IPS-NIHi7 (cell line): ENCODE results near the gene STAB2.

Experiments
- DNase-seq: peaks from one replicate; pipeline ENCODE4 v3.0.0; 2012; ENCODE audit warnings: mixed read lengths; ENCODE audit errors: extremely low spot score

STAB2 gene, protein sequence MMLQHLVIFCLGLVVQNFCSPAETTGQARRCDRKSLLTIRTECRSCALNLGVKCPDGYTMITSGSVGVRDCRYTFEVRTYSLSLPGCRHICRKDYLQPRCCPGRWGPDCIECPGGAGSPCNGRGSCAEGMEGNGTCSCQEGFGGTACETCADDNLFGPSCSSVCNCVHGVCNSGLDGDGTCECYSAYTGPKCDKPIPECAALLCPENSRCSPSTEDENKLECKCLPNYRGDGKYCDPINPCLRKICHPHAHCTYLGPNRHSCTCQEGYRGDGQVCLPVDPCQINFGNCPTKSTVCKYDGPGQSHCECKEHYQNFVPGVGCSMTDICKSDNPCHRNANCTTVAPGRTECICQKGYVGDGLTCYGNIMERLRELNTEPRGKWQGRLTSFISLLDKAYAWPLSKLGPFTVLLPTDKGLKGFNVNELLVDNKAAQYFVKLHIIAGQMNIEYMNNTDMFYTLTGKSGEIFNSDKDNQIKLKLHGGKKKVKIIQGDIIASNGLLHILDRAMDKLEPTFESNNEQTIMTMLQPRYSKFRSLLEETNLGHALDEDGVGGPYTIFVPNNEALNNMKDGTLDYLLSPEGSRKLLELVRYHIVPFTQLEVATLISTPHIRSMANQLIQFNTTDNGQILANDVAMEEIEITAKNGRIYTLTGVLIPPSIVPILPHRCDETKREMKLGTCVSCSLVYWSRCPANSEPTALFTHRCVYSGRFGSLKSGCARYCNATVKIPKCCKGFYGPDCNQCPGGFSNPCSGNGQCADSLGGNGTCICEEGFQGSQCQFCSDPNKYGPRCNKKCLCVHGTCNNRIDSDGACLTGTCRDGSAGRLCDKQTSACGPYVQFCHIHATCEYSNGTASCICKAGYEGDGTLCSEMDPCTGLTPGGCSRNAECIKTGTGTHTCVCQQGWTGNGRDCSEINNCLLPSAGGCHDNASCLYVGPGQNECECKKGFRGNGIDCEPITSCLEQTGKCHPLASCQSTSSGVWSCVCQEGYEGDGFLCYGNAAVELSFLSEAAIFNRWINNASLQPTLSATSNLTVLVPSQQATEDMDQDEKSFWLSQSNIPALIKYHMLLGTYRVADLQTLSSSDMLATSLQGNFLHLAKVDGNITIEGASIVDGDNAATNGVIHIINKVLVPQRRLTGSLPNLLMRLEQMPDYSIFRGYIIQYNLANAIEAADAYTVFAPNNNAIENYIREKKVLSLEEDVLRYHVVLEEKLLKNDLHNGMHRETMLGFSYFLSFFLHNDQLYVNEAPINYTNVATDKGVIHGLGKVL (N-terminal part only)

GRCh38 chr12:103586791-103587370 is at the start of gene STAB2:
TSS of gene STAB2 (plus strand) at chr12:103587273. CDS start at chr12:103587477, 204 bp downstream.
- no peak for DNase-seq

DNA sequence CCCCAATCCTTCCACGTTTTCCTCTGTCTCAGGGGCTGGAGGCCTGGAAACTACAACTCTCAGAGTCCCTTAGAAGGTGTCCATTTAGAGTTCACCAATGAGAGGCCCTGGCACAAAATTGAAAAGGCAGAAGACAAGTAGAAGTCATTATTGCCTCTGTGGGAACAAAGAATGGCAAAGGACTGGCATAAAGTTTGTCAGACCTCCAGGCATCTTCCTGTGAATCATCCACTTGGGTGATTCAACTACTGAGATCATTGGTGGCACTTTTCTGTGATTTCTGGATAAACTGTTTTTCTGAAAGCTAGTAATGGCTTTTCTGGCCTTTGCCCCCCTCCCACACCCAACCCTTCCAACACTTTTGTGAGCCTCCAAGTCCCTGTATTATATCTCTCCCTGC is 48.7 kb upstream of the STAB2 start:
- no peak for DNase-seq

DNA sequence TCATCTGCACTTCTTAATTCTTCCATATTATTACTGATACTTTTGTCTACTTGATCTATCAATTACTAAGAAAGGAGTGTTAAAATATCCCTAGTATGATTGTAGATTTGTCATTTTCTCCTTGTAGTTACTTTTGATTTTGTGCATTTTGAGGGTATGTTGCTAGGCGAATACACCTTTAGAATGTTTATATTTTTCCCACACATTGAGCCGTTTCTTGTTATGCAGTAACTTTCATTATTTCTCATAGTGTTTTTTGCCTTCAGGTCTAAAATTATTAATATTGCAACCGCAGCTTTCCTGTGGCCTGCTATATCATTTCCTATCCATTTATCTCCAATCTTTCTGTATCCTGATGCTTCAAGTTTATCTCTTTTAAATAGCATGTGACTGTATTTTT is 46.8 kb upstream of the STAB2 start:
- no peak for DNase-seq

GRCh38 chr12:103542078-103542477 is 45.0 kb upstream of the STAB2 start:
- no peak for DNase-seq

DNA sequence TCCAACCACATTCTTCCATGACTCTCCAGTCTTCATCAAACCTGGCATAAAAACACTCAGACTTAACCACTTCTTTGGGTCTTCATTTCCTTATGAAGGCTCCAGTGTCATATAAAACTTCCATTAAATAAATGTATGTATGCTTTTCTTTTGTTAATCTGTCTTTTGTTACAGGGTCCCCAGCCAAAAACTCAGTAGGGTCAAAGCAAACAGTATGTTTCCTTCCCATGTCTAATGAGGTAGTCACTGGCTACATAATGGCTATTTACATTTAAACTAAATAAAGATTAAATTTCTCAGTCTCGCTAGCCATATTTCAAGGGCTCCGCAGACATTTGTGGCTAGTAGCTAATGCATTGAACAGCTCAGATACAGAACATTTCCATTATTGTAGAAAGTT is 40.1 kb upstream of the STAB2 start:
- DNase-seq = no peak

DNA sequence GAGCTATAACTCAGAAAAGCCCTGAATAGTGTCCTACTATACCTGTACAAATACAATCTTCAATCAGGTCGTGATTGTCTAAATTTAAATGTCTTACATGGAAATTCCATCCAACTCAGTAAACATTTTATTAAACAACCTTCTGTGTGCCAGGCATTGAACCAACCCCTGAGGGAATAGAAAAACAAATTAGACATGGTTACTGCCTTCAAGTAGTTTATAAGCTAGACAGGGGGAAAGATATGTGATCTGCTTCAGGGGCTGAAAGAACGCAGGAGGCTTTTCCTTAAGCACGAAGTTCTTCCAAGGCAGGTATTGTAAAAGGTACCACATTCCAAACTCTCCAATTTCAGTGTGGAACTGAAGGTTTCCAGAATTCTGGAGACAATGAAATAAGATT is 39.7 kb upstream of the STAB2 start:
- no peak for DNase-seq

DNA sequence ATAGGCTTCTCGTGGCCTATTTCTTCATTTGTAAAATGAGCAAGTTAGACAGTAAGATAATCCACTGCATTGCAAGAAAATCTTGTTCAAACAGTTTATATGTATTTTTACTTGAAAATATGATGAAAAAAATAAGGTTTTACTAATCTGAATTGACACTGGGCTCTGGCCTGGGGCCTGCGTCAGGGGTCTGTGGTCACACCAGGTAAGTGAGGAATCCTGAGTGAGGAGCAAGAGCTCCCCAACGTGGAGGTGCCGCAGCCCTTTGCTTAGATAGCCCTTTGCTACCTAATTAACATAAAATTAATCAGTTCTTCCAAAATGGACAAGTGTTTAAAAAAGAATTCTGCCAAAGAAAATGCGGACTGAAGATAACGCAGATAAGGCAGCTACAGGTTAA is 39.1 kb upstream of the STAB2 start:
- no peak for DNase-seq

- peak; percentile 72 for DNase-seq
Measured at GRCh38 chr12:103548622-103549601, 38.2 kb upstream of the STAB2 start.

DNA sequence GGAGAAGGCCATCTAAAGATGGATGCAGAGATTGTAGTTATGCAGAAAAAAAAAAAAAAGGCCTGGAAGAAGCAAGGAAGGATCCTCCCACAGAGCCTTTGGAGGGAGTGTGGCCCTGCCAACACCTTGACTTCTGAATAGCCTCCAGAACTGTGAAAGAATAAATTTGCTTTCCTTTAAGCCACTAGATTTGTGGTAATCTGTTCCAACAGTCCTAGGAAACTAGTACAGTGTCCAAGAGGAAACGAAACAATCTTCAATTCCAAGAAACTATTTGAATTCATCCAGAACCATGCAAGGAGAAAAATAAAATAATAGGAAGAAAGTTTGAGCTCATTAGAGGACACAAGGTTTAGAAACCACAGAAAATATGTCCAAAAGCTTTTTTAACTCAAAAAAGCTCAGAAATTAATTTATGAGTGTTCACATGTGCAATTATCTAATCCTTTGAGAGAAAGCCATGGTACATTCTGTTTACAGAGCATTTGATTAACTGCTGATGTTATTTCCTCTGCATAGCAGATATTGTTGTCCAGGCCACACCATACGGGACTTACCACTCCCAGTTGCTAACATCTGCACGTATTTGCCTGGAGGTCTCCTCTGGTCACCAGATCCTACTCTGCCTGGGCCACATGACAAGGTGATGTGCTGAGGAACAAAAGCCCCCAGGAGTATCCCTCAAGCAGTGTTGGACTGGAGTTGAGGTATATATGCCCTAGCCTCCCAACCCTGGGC is 30.0 kb upstream of the STAB2 start:
- DNase-seq = no peak

DNA sequence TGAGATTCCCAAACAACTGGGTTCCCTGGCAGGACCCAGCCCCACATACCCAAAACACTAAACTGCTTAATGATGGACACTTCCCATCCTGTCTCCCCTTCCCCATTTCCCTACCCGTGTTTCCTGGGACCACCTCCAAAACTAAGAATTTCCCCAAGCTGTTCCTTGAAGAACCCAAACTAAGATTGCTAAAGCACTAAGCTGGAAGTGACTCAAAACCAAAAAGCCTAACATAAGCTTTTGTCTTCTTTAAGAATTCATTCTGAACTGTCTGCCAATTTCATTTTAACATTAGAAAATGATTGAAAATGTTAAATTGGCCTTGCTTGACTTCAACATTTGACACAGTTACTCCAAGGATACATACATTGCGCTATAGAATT is 29.5 kb upstream of the STAB2 start:
- DNase-seq = no peak

DNA sequence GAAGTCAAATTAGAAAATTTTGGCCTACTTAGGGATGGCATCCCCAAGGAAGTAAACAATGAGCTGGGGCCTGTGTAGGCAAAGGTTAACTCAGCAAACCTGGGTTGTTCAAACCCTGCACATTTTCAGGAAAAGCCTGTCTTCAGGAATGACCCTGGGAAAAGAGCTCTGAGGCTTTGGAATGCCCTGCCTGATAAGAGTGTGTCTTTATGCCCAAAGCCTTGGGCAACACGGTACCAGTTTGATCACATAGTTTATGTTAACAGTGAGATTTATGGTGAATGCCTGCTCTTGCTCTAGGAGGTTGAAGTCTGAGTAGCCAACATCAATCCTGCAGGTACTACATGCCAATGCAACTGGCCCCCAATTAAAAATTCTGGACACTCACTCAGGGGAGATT is 28.2 kb upstream of the STAB2 start:
- DNase-seq = no peak

DNA sequence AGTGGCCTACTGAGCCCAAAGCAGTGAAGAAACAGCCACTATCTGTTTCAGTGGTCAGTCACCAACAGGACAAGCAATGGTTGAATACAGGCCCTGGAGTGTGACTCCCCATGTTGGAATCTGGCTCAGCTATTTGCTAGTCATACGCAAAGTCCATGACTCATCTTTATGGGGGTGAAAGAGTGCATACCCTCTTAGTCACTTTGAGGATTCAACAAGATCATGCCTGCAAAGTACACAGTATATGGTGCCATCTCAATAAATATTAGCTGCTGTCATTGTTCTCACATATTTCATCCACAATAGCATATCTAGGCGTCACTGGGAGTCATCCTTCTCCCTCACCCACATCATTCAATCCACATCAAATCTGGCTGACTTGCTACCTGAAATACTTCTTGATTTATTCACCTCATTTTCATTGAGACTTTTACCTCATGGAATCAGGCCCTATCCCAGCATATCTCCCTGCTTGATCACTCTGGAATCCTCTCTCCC is 26.4 kb upstream of the STAB2 start:
- DNase-seq = peak; percentile 29

DNA sequence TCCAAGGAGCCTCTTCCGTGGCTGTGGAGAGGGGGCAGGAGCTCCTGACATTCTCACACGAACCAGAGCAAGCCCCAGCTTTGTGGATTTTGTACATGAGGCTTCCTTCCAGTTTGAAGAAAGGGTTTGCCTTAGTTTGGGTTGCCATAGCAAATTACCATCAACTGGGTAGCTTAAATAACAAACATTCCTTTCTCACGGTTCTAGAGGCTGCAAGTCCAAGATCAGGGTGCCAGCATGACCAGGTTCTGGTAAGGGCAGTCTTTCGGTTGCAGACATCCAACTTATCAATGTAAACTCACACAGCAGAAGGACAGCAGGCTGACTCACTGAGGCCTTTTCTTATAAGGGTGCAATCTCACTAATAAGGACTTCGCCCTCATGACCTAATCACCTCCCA is 25.9 kb upstream of the STAB2 start:
- no peak for DNase-seq

DNA sequence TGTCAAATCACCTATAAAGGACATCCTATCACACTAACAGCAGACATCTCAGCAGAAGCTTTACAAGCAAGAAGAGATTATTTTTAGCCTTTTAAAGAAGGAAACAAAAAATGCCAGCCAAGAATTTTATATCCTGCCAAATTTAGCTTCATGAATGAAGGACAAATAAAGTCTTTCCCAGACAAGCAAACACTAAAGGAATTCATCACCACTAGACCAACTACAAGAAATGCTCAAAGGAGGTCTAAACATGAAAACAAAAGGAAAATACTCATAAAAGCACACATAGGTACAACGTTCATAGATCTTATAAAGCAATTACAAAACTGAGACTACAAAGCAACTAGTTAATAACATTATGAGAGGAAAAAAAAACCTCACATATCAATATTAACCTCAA is 20.7 kb upstream of the STAB2 start:
- DNase-seq = no peak

DNA sequence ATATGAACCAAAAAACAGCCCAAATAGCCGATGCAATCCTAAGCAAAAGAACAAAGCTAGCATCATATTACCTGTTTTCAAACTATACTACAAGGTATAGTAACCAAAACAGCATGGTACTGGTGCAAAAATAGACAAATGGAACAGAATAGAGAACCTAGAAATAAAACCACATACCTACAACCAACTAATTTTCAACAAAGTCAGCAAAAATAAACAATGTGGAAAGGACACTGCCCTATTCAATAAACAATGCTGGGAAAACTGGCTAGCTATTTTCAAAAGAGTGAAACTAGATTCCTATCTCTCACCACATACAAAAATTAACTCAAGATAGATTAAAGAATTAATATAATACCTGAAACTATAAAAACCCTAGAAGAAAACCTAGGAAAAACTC is 17.8 kb upstream of the STAB2 start:
- DNase-seq = no peak

GRCh38 chr12:103571286-103571685 is 15.8 kb upstream of the STAB2 start:
- peak; percentile 50 for DNase-seq

DNA sequence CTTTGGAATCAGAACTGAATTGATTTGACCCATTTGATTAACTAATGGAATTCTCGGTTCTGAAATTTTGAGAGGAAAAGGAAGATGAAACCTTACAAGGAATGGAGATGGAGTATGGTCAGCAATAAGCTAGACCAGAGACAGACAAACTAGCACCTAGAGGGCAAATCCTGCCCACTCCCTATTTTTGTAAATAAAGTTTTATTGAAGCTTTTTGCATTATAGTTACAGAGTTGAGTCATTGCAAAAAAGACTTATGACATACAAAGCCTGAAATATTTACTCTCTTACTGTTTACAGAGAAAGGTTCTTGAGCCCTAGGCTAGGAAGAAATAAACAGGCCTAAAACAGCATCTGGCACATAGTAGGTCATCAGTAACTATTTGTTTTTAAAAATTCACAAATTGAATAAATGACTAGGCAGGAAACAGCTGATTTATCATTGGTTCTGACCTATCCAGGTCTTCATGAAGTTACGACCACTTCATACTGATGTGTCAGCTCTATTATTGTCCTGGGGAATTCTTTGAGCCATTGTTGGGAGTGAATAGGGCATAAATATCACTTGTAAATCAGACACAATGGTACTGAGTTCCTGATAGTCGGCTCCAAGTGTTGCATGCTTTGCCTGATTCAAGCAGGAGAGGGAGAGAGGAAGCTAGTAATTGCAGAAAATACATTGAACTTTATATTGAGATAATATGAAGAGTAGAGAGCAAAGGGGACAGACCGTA is 14.6 kb upstream of the STAB2 start:
- no peak for DNase-seq

DNA sequence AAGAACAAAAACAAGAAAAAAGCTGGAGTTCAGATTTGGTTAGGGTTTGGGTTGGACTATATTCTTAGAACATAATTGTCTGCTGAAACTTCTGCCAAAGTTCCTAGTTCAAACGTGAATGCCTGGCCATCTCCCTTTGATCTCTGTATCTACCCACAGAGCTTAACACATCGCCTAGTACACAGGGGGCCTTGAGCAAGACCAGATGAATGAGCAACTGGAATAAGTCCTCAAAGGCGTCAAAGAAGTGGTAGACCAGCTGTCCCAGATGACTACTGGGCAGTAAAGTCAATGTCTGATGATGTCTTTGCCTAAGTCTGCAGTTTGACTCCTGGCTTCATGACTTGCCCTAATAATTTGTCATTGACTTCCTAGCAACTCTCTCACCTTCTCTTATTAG is 13.9 kb upstream of the STAB2 start:
- no peak for DNase-seq

DNA sequence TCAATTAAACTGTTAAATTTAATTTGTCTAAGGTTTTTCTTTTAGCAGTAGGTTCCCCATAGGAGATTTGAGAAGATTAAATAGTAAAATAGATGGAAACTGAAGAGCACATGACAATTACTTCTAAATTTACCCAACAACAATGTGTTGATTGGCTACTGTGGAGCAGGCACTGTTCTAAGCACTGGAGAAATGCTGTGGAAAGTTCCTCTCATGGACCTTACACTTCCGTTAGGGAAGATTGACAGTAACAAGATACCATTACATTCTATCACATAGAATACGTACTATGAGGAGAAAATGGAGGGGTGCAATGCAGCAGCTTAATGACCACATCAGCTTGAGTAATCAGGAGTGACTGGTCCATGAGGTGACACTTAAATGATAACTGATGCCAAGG is 8.1 kb upstream of the STAB2 start:
- DNase-seq = no peak
